Smooth muscle cell (in vitro differentiated cells): Measurements from ENCODE around the gene RTL5. TPM values are rescaled to one million over a fixed set of nuclear protein-coding genes. Genes with fewer than 3 reads are reported as not detected.
A peak's percentile ranks its signal among the peaks of the same experiment; 100 is the strongest.

Source experiments
- DNase-seq: peaks from one replicate; lab custom pipeline; 2025; ENCODE audit not compliant: unreplicated experiment; lab: John Stamatoyannopoulos, UW
- H2AFZ ChIP-seq: fragments of 200-600 bp; sonication (generic); 2 replicates; pipeline ENCODE4 v1.6.0; 2016; ENCODE audit warnings: antibody characterized with exemption, low read depth, mild to moderate bottlenecking
- H3F3A ChIP-seq: fragments of 200-600 bp; sonication (generic); 2 replicates; pipeline ENCODE4 v1.6.0; 2017; ENCODE audit warnings: antibody characterized with exemption, low read depth
- H3K27ac ChIP-seq: fragments of 200-600 bp; sonication (generic); 2 replicates; pipeline ENCODE4 v1.5.1; 2016; ENCODE audit warnings: low read depth, mild to moderate bottlenecking
- H3K27me3 ChIP-seq: fragments of 200-600 bp; sonication (generic); 2 replicates; pipeline ENCODE4 v1.6.1; 2016; ENCODE audit warnings: low read depth, mild to moderate bottlenecking
- H3K36me3 ChIP-seq: fragments of 200-600 bp; sonication (generic); 2 replicates; pipeline ENCODE4 v1.5.1; 2016; ENCODE audit warnings: low read depth
- H3K4me1 ChIP-seq: fragments of 200-600 bp; sonication (generic); 2 replicates; pipeline ENCODE4 v1.5.1; 2016; ENCODE audit warnings: low read depth
- H3K4me2 ChIP-seq: fragments of 200-600 bp; sonication (generic); 2 replicates; pipeline ENCODE4 v1.6.0; 2016; ENCODE audit warnings: mild to moderate bottlenecking
- H3K4me3 ChIP-seq: fragments of 200-600 bp; sonication (generic); 2 replicates; pipeline ENCODE4 v1.5.1; 2016; ENCODE audit warnings: mild to moderate bottlenecking
- H3K79me2 ChIP-seq: fragments of 200-600 bp; sonication (generic); 2 replicates; pipeline ENCODE4 v1.6.0; 2016; ENCODE audit warnings: low read depth, mild to moderate bottlenecking
- H3K9ac ChIP-seq: fragments of 200-600 bp; sonication (generic); 2 replicates; pipeline ENCODE4 v1.6.0; 2016; ENCODE audit warnings: low read depth
- H3K9me3 ChIP-seq: fragments of 200-600 bp; sonication (generic); replicated peaks from 2 replicates; pipeline ENCODE4 v1.5.1; 2016; ENCODE audit warnings: low read depth
- H4K20me1 ChIP-seq: fragments of 200-600 bp; sonication (generic); 2 replicates; pipeline ENCODE4 v1.6.0; 2016; ENCODE audit warnings: low read depth
- WGBS: methylation state at CpG from one replicate; pipeline ENCODE4 v1.1.7; 2016; ENCODE audit warnings: low lambda C conversion rate; 5-methylcytosine and 5-hydroxymethylcytosine counted together
- polyA plus RNA-seq: library from polyadenylated mRNA; unstranded; fragments of >200 nt; fragmentation: Nextera tagmentation; extraction: Ambion mirVana; gene quantifications from 2 replicates; pipeline ENCODE4 v1.2.1, GENCODE V29; 2016
- total RNA-seq: library from RNA; depleted of rRNA; stranded (reverse); fragments of >200 nt; gene quantifications from 2 replicates; pipeline ENCODE4 v1.2.3, GENCODE V29; 2014
- TF ChIP-seq, protein P1 (sequence below): fragments of 200-600 bp; sonication (generic); IDR thresholded peaks from 2 replicates; pipeline ENCODE4 v1.5.1; 2017; ENCODE audit warnings: borderline replicate concordance, mild to moderate bottlenecking, antibody characterized with exemption; ENCODE audit not compliant: insufficient read depth, poor library complexity, severe bottlenecking

RTL5 gene
- total and polyA plus RNA-seq, 2 experiments from 2014 or later: 3.1 to 3.6 TPM

DNA sequence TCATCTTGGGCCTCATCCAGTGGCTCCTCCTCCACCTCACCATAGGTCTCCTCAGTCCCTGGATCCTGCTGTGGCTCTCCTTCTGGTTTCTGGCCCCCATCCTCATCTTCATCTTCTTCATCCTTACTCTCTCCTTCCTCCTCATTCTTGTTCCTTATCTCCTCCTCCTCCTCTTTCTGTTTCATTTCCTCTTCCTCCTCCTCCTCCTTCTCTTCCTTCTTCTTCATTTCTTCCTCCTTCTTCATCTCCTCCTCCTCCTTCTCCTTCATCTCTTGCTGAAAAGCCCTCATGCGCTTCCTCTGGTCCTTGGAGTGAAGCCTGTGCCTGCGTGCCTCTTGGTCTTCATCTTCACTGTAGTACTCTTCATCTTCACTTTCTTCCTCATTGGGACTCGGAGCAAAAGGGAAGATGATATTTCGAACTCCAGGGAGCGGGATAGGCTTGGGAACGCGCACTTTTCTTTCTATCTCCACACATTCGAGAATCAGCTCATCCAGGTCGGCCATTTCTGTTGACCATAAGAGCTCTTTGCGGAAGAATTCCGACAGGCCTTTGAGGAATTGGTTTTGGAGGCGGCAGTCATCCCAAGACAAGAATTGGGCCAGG, 1.5 kb downstream of the RTL5 start:
- H3K9me3 ChIP-seq: no peaks in the 10 kb centered on the region
- WGBS: 83% methylated on average over 12 of the region's 12 CpGs
- H3K27ac ChIP-seq: no peak overlapping the region
- no peaks in the 10 kb centered on the region for H4K20me1 ChIP-seq
- H3K79me2 ChIP-seq: no peaks in the 10 kb centered on the region
- peak overlapping the region; percentile 58 for H3K4me3 ChIP-seq
- H3K36me3 ChIP-seq: no peaks in the 10 kb centered on the region
- H3K4me1 ChIP-seq: no peaks in the 10 kb centered on the region
- H3K4me2 ChIP-seq: peak overlapping the region; percentile 86
- DNase-seq: no peak
- TF ChIP-seq, protein P1, sequence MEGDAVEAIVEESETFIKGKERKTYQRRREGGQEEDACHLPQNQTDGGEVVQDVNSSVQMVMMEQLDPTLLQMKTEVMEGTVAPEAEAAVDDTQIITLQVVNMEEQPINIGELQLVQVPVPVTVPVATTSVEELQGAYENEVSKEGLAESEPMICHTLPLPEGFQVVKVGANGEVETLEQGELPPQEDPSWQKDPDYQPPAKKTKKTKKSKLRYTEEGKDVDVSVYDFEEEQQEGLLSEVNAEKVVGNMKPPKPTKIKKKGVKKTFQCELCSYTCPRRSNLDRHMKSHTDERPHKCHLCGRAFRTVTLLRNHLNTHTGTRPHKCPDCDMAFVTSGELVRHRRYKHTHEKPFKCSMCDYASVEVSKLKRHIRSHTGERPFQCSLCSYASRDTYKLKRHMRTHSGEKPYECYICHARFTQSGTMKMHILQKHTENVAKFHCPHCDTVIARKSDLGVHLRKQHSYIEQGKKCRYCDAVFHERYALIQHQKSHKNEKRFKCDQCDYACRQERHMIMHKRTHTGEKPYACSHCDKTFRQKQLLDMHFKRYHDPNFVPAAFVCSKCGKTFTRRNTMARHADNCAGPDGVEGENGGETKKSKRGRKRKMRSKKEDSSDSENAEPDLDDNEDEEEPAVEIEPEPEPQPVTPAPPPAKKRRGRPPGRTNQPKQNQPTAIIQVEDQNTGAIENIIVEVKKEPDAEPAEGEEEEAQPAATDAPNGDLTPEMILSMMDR: no peak
- H3K9ac ChIP-seq: no peak overlapping the region
- no peaks in the 10 kb centered on the region for H3K27me3 ChIP-seq
- H3F3A ChIP-seq: no peaks in the 10 kb centered on the region
- no peak overlapping the region for H2AFZ ChIP-seq

DNA sequence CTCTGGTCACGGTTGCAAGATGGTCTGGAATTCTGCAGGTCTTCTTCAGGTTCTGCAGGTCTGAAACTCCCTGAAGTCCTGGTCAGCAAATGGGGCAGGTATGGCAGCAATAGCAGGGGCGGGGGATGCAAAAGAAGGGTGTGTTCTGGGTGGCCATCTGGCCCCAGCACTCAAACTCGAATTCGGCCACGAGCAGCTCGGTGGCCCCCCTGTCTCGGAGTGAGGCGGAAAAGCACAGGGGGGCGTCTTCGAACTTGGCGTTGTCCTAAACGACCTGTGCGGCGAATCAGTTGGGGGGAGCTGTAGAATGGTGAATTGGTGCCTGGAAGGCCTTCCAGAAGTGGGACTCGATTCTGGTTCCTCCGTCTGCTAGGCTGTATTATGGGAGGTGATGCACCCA, 2.1 kb downstream of the RTL5 start:
- Histone ChIP-seq H3K9me3 (no peaks in the 10 kb centered on the region), H2AFZ (no peak overlapping the region), H3K4me3 (no peak overlapping the region), H3K4me2 (no peak overlapping the region), H3K4me1 (no peaks in the 10 kb centered on the region), H3F3A (no peaks in the 10 kb centered on the region), H3K27ac (no peak overlapping the region), H3K36me3 (no peaks in the 10 kb centered on the region), H3K27me3 (no peaks in the 10 kb centered on the region), H3K9ac (no peak overlapping the region), H4K20me1 (no peaks in the 10 kb centered on the region), H3K79me2 (no peaks in the 10 kb centered on the region)
- no peak for DNase-seq
- TF ChIP-seq, protein P1: no peak
- WGBS: 88% methylated on average over 16 of the region's 16 CpGs

DNA sequence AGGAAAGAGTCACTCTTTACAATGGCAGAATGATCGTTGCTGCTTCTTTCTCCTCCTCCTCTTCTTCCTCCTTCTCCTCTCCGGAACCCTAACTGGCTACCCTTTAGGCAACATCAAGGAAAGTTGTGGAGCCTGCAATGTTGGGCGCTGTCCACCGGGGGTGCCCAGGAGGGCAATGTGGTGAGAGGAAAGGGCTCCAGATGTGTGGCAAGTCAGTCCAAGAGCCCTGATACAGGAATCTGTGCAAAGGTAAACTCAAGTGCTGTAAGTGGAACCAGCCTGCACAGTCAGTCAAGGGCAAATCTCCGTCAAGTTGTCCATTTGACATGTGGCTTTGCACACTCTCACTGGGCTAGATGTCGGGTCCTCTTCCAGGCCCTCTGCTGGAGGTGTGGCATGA, 2.8 kb downstream of the RTL5 start:
- DNase-seq: no peak
- Histone ChIP-seq H3K4me1 (no peaks in the 10 kb centered on the region), H3K27ac (no peak overlapping the region), H3K36me3 (no peaks in the 10 kb centered on the region), H3K4me3 (no peak overlapping the region), H3K27me3 (no peaks in the 10 kb centered on the region), H3K79me2 (no peaks in the 10 kb centered on the region), H3F3A (no peaks in the 10 kb centered on the region), H3K4me2 (no peak overlapping the region), H2AFZ (no peak overlapping the region), H4K20me1 (no peaks in the 10 kb centered on the region), H3K9ac (no peak overlapping the region), H3K9me3 (no peaks in the 10 kb centered on the region)
- 72% methylated on average over 6 of the region's 6 CpGs for WGBS
- TF ChIP-seq, protein P1: peak; percentile 31

DNA sequence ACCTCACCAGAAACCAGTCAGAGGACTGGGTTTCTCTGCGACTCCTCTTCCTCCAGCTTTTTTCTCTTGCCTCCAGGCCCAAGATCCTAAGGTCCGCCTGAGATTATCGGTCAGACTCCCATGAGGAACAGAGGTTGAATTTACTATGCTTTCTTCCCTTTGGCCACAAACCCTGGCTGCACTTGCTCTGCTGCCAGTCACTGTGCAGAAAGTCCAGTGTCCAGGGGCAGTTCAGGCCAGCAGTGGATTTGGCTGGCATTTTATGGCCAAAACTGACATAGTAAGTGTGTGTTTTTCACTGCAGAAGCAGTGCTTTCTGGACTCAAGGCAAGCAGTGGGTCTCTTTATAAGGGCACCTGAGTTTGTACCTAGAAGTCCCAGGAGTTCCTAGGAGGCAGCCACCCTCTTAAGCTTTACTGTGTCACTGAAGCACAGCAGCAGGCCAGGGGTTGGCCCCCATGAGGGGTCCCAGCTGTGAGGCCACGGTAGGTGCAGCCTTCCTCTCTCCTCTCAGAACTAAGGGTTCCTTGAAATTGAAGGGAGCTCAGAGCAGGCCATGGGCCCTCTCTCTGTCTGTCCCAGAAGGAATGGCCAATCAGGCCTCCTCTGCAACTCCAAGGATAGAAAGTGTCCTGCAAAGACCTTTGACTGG, 3.4 kb downstream of the RTL5 start:
- Histone ChIP-seq H3K9ac (no peak overlapping the region), H3K4me3 (no peak overlapping the region), H2AFZ (no peak overlapping the region), H4K20me1 (no peaks in the 10 kb centered on the region), H3K9me3 (no peaks in the 10 kb centered on the region), H3K4me2 (no peak overlapping the region), H3F3A (no peaks in the 10 kb centered on the region), H3K79me2 (no peaks in the 10 kb centered on the region), H3K27me3 (no peaks in the 10 kb centered on the region), H3K4me1 (no peaks in the 10 kb centered on the region), H3K36me3 (no peaks in the 10 kb centered on the region), H3K27ac (no peak overlapping the region)
- WGBS: 76% methylated on average over 4 of the region's 4 CpGs
- TF ChIP-seq, protein P1: no peak
- DNase-seq: no peak
